ENCODE data around the gene B4GALT6. TPM values are rescaled to one million over a fixed set of nuclear protein-coding genes. Genes with fewer than 3 reads are reported as not detected.

The B4GALT6 gene
- total RNA-seq, 4 donors from 2014 or later = 3.0 to 6.5 (median 4.9) TPM

- no peak for TF ChIP-seq CTCF (IDR thresholded peaks at IDR 0.05)
- ATAC-seq (ENCODE audit: low FRiP score) = no peak
- no peak for DNase-seq (ENCODE audit: low spot score)
Observed at GRCh38 chr18:31633392-31634330, 50.7 kb downstream of the B4GALT6 start.

- ATAC-seq (ENCODE audit: low FRiP score) (no peak), DNase-seq (ENCODE audit: low spot score) (no peak)
- TF ChIP-seq CTCF (IDR thresholded peaks at IDR 0.05) = no peak
Observed at GRCh38 chr18:31632356-31632755, 52.0 kb downstream of the B4GALT6 start.

GRCh38 chr18:31631526-31631925 is 52.9 kb downstream of the B4GALT6 start:
- DNase-seq (ENCODE audit: low spot score) = no peak
- TF ChIP-seq CTCF (IDR thresholded peaks at IDR 0.05) = no peak
- no peak for ATAC-seq (ENCODE audit: low FRiP score)

- DNase-seq (ENCODE audit: low spot score) (no peak), ATAC-seq (ENCODE audit: low FRiP score) (no peak)
Observed at GRCh38 chr18:31630549-31630948, 53.8 kb downstream of the B4GALT6 start.

GRCh38 chr18:31626409-31626808 is 58.0 kb downstream of the B4GALT6 start:
- no peak for TF ChIP-seq CTCF (IDR thresholded peaks at IDR 0.05)
- DNase-seq (ENCODE audit: low spot score) (no peak), ATAC-seq (ENCODE audit: low FRiP score) (no peak)

More at GRCh38 chr18:31630549-31630948, 53.8 kb downstream of the B4GALT6 start:
- no peak for TF ChIP-seq CTCF (IDR thresholded peaks at IDR 0.05)

- ATAC-seq (ENCODE audit: low FRiP score) (no peak), DNase-seq (ENCODE audit: low spot score) (no peak)
- TF ChIP-seq CTCF (IDR thresholded peaks at IDR 0.05) = no peak
Observed at GRCh38 chr18:31624892-31625640, 59.3 kb downstream of the B4GALT6 start.
